Measurements from ENCODE around the gene CANT1. TPM values are rescaled to one million over a fixed set of nuclear protein-coding genes. Genes with fewer than 3 reads are reported as not detected.

The CANT1 gene
- total RNA-seq, result 100 to 1,000 TPM; 302 to 322 TPM
- long read RNA-seq, partial matches to known transcripts, result 11 of 22 reads
- long read RNA-seq, other reads (novel, unspliced or antisense), result 6 of 22 reads

- ATAC-seq (peak; percentile 56), DNase-seq (peak; percentile 71 to 89)
- intact Hi-C loops (cut with DNase I, micrococcal nuclease), result no loop called here
These were observed at the start of gene CANT1 for GRCh38 chr17:79009397-79010303. Gene CANT1 (minus strand): TSS chr17:79009764. CDS start chr17:78997622, 12,142 bp downstream.

DNA sequence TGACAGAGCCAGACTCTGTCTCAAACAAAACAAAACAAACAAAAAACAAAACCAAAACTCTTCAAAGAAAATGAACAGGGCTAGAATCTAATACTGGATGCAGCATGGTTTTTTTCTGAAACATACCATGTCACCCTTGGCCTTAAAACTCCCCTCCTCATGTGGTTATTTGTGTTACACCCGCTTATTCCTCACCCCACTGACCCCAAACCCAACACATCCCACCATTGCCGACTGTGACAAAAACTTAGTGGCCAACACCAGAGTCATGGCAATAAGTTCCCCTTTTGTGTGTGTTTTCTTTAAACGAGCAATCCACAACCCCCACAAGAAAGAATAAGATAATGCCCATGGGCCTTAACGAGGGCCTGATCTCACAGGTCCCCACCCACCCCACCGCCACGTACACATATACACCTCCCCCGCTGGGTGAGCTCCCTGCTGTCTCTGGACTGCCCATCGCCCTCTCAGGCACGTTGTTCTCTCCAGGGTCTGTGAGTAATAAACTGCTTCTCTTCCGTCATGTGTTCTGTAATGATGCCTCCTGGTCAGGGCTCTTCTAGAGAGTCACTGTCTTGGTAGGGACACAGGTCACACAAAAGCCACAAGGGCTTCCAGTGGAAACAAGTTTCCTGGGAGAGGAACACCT lies 48.3 kb upstream of the CANT1 start:
- intact Hi-C loops (cut with DNase I, micrococcal nuclease), result no loop called here
- no peak for DNase-seq
- ATAC-seq, result no peak

DNA sequence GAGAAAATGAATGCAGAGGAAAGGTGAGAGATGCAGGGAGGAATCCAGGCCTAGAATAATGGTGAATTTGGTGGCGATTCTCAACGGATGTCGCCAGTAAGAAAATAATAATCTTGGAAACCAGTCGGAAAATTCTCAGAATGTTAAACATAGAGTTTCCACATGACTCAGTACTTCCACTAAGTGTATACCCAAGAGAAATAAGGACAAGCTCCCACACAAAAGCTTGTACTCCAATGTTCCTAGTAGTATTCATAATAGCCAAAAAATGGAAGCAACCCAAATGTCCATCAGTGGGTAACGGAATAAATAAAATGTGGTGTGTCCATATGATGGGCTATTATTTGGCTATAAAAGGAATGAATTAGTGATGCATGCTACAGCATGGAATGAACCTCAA lies 45.6 kb upstream of the CANT1 start:
- intact Hi-C loops (cut with DNase I, micrococcal nuclease), result no loop called here
- ATAC-seq (no peak), DNase-seq (no peak)

DNA sequence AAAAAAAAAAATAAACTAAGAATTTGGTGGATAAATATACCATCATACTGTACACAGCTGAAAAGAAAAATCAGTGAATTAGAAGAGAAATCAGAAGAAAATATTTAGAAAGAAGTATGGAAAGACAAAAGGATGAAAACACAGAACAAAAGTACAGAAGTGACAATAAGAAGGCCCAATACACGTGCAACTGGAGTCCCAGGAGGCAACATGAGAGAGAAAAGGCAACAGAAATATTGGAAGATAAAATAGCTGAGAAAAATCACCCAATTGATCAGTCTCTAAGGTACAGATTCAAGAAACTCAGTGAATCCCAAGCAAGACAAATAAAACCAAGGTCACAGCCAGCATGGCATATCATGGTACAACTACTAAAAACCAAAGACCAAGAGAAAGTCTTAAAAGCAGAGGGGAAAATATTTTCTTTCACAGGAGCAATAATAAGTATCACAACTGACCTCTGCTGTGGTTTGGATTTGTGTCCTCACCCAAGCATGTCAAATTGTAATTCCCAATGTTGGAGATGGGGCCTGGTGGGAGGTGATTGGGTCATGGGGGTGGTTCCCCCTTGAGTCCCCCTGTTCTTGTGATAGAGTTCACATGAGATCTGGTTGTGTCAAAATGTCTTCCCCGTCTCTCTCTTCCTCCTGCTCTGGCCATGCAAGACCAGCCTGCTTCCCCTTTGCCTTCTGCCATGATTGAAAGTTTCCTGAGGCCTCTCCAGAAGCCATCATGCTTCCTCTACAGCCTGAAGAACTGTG lies 44.8 kb upstream of the CANT1 start:
- DNase-seq (no peak), ATAC-seq (no peak)
- intact Hi-C loops (cut with DNase I, micrococcal nuclease), result no loop called here

DNA sequence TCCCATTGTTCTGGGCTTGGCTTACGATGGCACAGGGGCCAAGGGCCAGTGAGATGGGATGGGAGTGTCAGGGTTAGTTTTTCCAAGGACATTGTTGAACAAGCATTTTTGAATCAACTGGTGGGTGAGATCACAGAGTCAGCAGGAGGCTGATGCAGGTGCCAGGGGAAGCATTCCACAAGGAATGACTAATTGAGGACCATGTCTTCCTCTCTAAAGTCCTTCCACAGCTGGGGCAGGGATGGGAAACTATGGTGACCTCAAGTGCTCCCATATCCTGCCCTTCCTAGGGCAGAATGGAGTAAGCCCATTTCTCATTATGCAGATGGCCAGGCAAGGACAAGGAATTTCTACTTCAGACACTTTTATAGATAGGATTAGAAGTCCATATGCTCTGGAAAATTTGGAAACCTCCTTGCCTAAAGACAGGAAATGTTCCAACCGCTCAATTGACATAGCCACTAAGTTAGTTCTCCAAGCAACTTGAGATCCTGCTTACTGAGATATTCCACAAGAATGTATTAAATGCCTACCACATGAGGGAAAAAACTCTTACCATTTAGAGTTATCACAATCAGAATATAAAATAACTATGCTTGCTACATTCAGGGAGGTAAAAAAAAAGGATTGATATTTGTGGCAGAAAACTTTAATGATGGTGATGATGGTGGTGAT lies 43.8 kb upstream of the CANT1 start:
- ATAC-seq, result no peak
- intact Hi-C loops (cut with DNase I, micrococcal nuclease), result no loop called here
- no peak for DNase-seq

DNA sequence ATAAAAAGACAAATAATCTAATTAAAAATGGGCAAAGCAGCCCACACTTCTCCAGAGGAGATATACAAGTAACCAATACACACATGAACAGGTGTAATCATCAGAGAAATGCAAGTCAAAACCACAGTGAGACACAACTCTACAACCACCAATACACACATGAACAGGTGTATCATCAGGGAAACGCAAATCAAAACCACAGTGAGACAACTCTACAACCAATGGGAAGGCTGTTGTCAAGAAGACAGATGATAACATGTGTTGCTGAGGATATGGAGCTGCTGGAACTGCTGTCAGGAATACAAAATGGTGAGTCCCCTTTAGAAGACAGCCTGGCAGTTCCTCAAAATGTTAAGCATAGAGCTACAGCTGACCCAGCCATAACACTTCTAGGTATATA lies 42.6 kb upstream of the CANT1 start:
- no peak for ATAC-seq
- intact Hi-C loops (cut with DNase I, micrococcal nuclease), result no loop called here
- no peak for DNase-seq

GRCh38 chr17:79051306-79051705 lies 41.7 kb upstream of the CANT1 start:
- ATAC-seq (no peak), DNase-seq (no peak)
- intact Hi-C loops (cut with DNase I, micrococcal nuclease), result no loop called here

DNA sequence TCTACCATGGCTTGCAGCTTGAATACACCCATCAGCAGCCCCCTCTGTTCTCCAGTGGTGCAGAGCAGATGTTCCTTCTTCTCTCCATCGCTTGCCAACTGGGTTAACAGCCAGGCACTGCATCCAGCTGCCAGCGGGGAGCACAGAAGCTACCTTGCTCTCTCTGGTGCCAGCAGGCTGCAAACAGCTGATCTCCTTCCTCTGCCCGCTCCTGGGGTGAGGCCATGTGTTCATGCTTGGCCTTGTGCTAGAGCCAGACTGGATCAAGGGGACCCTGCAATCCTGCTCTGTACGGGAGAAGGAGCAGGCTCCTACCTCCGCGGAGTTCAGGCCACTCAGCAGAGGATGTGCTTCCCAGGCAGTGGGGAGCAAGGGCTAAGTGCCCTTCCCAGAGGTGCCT lies 41.0 kb upstream of the CANT1 start:
- DNase-seq, result no peak
- ATAC-seq, result no peak
- intact Hi-C loops (cut with DNase I, micrococcal nuclease), result no loop called here

GRCh38 chr17:79049821-79050220 lies 40.3 kb upstream of the CANT1 start:
- ATAC-seq (no peak), DNase-seq (no peak)
- intact Hi-C loops (cut with DNase I, micrococcal nuclease), result no loop called here

- ATAC-seq (no peak), DNase-seq (no peak)
- intact Hi-C loops (cut with DNase I, micrococcal nuclease), result no loop called here
These were observed 39.5 kb upstream of the CANT1 start for GRCh38 chr17:79048826-79049755.

GRCh38 chr17:79047923-79048825 lies 38.6 kb upstream of the CANT1 start:
- DNase-seq (no peak), ATAC-seq (peak; percentile 36)
- intact Hi-C loops (cut with DNase I, micrococcal nuclease), result no loop called here

- intact Hi-C loops (cut with DNase I, micrococcal nuclease), result no loop called here
- no peak for DNase-seq
These were observed 37.8 kb upstream of the CANT1 start for GRCh38 chr17:79047291-79047920.

GRCh38 chr17:79046916-79047280 lies 37.3 kb upstream of the CANT1 start:
- no peak for ATAC-seq
- DNase-seq, result peak in 1 of 2 donors; percentile 25
- intact Hi-C loops (cut with DNase I, micrococcal nuclease), result no loop called here

More at GRCh38 chr17:79047291-79047920, 37.8 kb upstream of the CANT1 start:
- no peak for ATAC-seq

GRCh38 chr17:79046197-79046915 lies 36.8 kb upstream of the CANT1 start:
- intact Hi-C loops (cut with DNase I, micrococcal nuclease), result no loop called here
- no peak for ATAC-seq
- peak in 1 of 2 donors; percentile 23 for DNase-seq

- DNase-seq (peak; percentile 45 to 75), ATAC-seq (peak; percentile 75)
- intact Hi-C loops (cut with DNase I, micrococcal nuclease), result no loop called here
These were observed 36.3 kb upstream of the CANT1 start for GRCh38 chr17:79045842-79046196.

Measured in left colon (tissue), 2 donors.